ENCODE measurements around the gene CHST11.

GRCh38 chr12:104496336-104496735 is 39.6 kb downstream of the CHST11 start:
- TF ChIP-seq EZH2 (IDR thresholded peaks at IDR 0.05; ENCODE audit: borderline replicate concordance, low read depth, low read length, poor library complexity, severe bottlenecking): no peak
- TF ChIP-seq CTCF (conservative IDR thresholded peaks at IDR 0.05; ENCODE audit: low read depth, low read length): no peak

All from A673 (cell line).